K562 (cell line): Measurements from ENCODE around the gene MPRIP. TPM values are rescaled to one million over a fixed set of nuclear protein-coding genes. Genes with fewer than 3 reads are reported as not detected.

Experiments used
- ATF7 ChIP-seq: fragments of 450-650 bp; IDR thresholded peaks from 2 replicates; pipeline ENCODE4 v1.7.1; 2014; ENCODE audit warnings: mild to moderate bottlenecking, moderate library complexity
- COPS2 ChIP-seq: fragments of 450-650 bp; conservative IDR thresholded peaks from 2 replicates; pipeline ENCODE4 v1.6.1; 2016; ENCODE audit warnings: mild to moderate bottlenecking, moderate library complexity
- ERF ChIP-seq: fragments of 450-650 bp; formaldehyde crosslinking; IDR thresholded peaks from 2 replicates; pipeline ENCODE4 v1.4.0; 2020; ENCODE audit warnings: mild to moderate bottlenecking, mixed read lengths
- FOSL1 ChIP-seq: fragments of 200-800 bp; sonication (Bioruptor generic); conservative IDR thresholded peaks from 2 replicates; pipeline ENCODE4 v1.6.1; 2016; ENCODE audit warnings: missing genetic modification characterization, missing compliant biosample characterization
- GTF2E2 ChIP-seq: fragments of 200-800 bp; sonication (Bioruptor generic); IDR thresholded peaks from 2 replicates; pipeline ENCODE4 v1.6.1; 2016; ENCODE audit warnings: missing genetic modification characterization, missing compliant biosample characterization
- HNRNPLL ChIP-seq: fragments of 200-400 bp; formaldehyde crosslinking; IDR thresholded peaks from 2 replicates; pipeline ENCODE4 v1.6.1; 2017; ENCODE audit warnings: low read length, low read depth, mild to moderate bottlenecking; ENCODE audit not compliant: poor library complexity, severe bottlenecking
- JUND ChIP-seq, 2 experiments: IDR thresholded peaks; 2 replicates in 1 of 2; 3 replicates in 1 of 2; pipeline ENCODE4 v1.6.1; 2011; ENCODE audit warnings: borderline replicate concordance in 2 of 2, low read depth in 2 of 2, low read length in 2 of 2, improper control_type of control experiment in 1 of 2, missing biosample characterization in 1 of 2, missing genetic modification characterization in 1 of 2, missing genetic modification reagents in 1 of 2
- MAFF ChIP-seq: IDR thresholded peaks from 2 replicates; pipeline ENCODE4 v1.6.1; 2012; ENCODE audit warnings: low read length, improper control_type of control experiment
- MAZ ChIP-seq, 2 experiments: fragments of 450-650 bp in 1 of 2; sonication (generic) in 1 of 2; formaldehyde crosslinking; IDR thresholded peaks in 1 of 2; conservative IDR thresholded peaks in 1 of 2; 2 replicates each; pipeline versions ENCODE4 v1.4.0 to v1.5.0; 2020; ENCODE audit warnings: mild to moderate bottlenecking in 1 of 2, missing genetic modification reagents in 1 of 2
- NR2C1 ChIP-seq, 2 experiments: fragments of 450-650 bp; IDR thresholded peaks; 2 replicates each; pipeline ENCODE4 v1.6.1; 2017; ENCODE audit warnings: mild to moderate bottlenecking in 2 of 2, antibody characterized with exemption in 1 of 2, inconsistent platforms in 1 of 2, missing compliant biosample characterization in 1 of 2, missing genetic modification characterization in 1 of 2
- ZKSCAN8 ChIP-seq: fragments of 200-800 bp; sonication (Bioruptor generic); IDR thresholded peaks from 2 replicates; pipeline ENCODE4 v1.6.1; 2016; ENCODE audit warnings: missing genetic modification characterization, missing compliant biosample characterization
- ZNF764 ChIP-seq: fragments of 250-450 bp; sonication (Bioruptor Pico); IDR thresholded peaks from 2 replicates; pipeline ENCODE4 v1.4.0; 2020; ENCODE audit warnings: low read depth, mild to moderate bottlenecking, moderate library complexity
- polyA plus RNA-seq, 8 experiments: library from polyadenylated mRNA; depleted of rRNA in 4 of 8; stranded (reverse) in 5 of 8; unstranded in 3 of 8; fragments of >200 nt; fragmentation: Nextera tagmentation in 2 of 8; fragmentation: Illumina TruSeq in 1 of 8; extraction: Ambion mirVana in 2 of 8; extraction: Trizol in 1 of 8; gene quantifications; 2 replicates each; pipeline versions ENCODE4 v1.2.1 to v1.2.3, GENCODE V29; 2011 to 2014; ENCODE audit warnings: inconsistent platforms in 1 of 8, missing spikeins in 1 of 8
- total RNA-seq, 7 experiments: library from RNA; depleted of rRNA in 6 of 7; stranded (reverse); fragments of >200 nt in 6 of 7; fragmentation: Illumina TruSeq in 2 of 7; extraction: Trizol in 2 of 7; gene quantifications; 2 replicates each; pipeline versions ENCODE4 v1.2.1 to v1.2.3, GENCODE V29; 2011 to 2021; ENCODE audit warnings: low replicate concordance in 1 of 7
- TF ChIP-seq, protein P1 (sequence below), 3 experiments: IDR thresholded peaks in 2 of 3; conservative IDR thresholded peaks in 1 of 3; 2 replicates each; pipeline ENCODE4 v1.5.1; 2011 to 2012; ENCODE audit warnings: low read length in 3 of 3, mild to moderate bottlenecking in 3 of 3, control low read depth in 2 of 3, improper control_type of control experiment in 1 of 3, inconsistent platforms in 1 of 3, low read depth in 1 of 3, mixed read lengths in 1 of 3, moderate library complexity in 1 of 3; ENCODE audit not compliant: insufficient read depth in 2 of 3
- TF ChIP-seq, protein P2 (sequence below), 2 experiments: IDR thresholded peaks in 1 of 2; conservative IDR thresholded peaks in 1 of 2; 2 replicates each; pipeline ENCODE4 v1.6.1; 2016; ENCODE audit warnings: low read depth in 2 of 2, mild to moderate bottlenecking in 1 of 2, missing compliant biosample characterization in 1 of 2, missing genetic modification characterization in 1 of 2, moderate library complexity in 1 of 2
- TF ChIP-seq, protein P3 (sequence below): fragments of 450-650 bp; IDR thresholded peaks from 2 replicates; pipeline ENCODE4 v1.7.0; 2016; ENCODE audit warnings: borderline replicate concordance
- TF ChIP-seq, protein P4 (sequence below): fragments of 450-650 bp; IDR thresholded peaks from 2 replicates; pipeline ENCODE4 v1.7.1; 2018; ENCODE audit warnings: mild to moderate bottlenecking, low read depth; ENCODE audit not compliant: partially characterized antibody

MPRIP gene
- total and polyA plus RNA-seq, 9 of the 15 experiments (the other 6 are each of a cell fraction or from before 2014, with no cell fraction given): 10.0 to 72.6 (median 30.1) TPM

DNA sequence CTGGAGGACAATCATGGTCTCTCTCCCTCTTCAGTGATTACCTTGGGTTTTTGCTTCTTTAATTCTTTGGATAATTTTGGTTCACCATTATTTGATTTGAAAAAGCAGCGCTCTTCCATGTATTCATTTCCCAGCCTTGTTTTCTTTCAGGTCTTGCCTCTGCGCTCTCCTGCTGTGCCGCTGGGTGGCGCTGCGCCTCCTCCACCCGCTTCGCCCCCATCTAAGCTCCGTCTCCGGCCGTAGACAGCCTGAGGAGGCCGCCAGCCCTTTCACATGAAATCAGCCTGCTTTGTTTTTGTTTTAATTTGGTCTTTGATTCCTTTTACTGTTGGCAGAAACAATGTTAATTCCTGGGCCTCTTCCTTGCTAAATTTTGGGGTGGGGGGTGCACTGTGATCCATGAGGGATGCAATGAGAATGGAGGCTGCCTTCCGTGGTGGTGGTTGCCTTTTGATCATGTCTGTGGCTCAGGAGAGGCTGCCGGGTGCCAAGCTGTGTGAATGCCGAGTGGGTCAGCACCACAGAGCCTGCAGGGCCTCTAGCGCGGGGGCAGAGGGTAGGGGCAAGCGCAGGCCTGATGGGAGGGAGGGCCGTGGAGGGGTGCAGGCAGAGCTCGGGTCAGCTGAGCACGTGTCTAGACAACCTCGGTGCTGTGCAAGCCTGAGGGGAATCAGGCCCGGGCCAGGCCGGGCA, 99.7 kb downstream of the MPRIP start (continued):
- TF ChIP-seq JUND (IDR thresholded peaks at IDR 0.05; ENCODE audit: borderline replicate concordance, low read depth, low read length): no peak
- TF ChIP-seq JUND (tag; IDR thresholded peaks at IDR 0.05; ENCODE audit: borderline replicate concordance, low read depth, low read length): no peak
- TF ChIP-seq COPS2: no peak
- TF ChIP-seq HNRNPLL: no peak
- TF ChIP-seq, protein P1, sequence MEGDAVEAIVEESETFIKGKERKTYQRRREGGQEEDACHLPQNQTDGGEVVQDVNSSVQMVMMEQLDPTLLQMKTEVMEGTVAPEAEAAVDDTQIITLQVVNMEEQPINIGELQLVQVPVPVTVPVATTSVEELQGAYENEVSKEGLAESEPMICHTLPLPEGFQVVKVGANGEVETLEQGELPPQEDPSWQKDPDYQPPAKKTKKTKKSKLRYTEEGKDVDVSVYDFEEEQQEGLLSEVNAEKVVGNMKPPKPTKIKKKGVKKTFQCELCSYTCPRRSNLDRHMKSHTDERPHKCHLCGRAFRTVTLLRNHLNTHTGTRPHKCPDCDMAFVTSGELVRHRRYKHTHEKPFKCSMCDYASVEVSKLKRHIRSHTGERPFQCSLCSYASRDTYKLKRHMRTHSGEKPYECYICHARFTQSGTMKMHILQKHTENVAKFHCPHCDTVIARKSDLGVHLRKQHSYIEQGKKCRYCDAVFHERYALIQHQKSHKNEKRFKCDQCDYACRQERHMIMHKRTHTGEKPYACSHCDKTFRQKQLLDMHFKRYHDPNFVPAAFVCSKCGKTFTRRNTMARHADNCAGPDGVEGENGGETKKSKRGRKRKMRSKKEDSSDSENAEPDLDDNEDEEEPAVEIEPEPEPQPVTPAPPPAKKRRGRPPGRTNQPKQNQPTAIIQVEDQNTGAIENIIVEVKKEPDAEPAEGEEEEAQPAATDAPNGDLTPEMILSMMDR (IDR thresholded peaks at IDR 0.05 in 2 of 3, conservative IDR thresholded peaks at IDR 0.05 in 1 of 3; ENCODE audit: insufficient read depth in 2 of 3, low read depth in 1 of 3, low read length in 3 of 3): peak; percentile 80 to 90 (median 84)
- no peak for TF ChIP-seq ATF7
- TF ChIP-seq ZNF764 (CRISPR knock-in tag): no peak
- TF ChIP-seq ZKSCAN8: no peak
- TF ChIP-seq, protein P2, sequence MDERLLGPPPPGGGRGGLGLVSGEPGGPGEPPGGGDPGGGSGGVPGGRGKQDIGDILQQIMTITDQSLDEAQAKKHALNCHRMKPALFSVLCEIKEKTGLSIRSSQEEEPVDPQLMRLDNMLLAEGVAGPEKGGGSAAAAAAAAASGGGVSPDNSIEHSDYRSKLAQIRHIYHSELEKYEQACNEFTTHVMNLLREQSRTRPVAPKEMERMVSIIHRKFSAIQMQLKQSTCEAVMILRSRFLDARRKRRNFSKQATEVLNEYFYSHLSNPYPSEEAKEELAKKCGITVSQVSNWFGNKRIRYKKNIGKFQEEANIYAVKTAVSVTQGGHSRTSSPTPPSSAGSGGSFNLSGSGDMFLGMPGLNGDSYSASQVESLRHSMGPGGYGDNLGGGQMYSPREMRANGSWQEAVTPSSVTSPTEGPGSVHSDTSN (CRISPR knock-in tag; IDR thresholded peaks at IDR 0.05; ENCODE audit: low read depth): no peak
- TF ChIP-seq, protein P2 (tag; conservative IDR thresholded peaks at IDR 0.05; ENCODE audit: low read depth): no peak
- TF ChIP-seq, protein P3, sequence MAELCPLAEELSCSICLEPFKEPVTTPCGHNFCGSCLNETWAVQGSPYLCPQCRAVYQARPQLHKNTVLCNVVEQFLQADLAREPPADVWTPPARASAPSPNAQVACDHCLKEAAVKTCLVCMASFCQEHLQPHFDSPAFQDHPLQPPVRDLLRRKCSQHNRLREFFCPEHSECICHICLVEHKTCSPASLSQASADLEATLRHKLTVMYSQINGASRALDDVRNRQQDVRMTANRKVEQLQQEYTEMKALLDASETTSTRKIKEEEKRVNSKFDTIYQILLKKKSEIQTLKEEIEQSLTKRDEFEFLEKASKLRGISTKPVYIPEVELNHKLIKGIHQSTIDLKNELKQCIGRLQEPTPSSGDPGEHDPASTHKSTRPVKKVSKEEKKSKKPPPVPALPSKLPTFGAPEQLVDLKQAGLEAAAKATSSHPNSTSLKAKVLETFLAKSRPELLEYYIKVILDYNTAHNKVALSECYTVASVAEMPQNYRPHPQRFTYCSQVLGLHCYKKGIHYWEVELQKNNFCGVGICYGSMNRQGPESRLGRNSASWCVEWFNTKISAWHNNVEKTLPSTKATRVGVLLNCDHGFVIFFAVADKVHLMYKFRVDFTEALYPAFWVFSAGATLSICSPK: no peak
- no peak for TF ChIP-seq FOSL1 (tag)
- TF ChIP-seq, protein P4, sequence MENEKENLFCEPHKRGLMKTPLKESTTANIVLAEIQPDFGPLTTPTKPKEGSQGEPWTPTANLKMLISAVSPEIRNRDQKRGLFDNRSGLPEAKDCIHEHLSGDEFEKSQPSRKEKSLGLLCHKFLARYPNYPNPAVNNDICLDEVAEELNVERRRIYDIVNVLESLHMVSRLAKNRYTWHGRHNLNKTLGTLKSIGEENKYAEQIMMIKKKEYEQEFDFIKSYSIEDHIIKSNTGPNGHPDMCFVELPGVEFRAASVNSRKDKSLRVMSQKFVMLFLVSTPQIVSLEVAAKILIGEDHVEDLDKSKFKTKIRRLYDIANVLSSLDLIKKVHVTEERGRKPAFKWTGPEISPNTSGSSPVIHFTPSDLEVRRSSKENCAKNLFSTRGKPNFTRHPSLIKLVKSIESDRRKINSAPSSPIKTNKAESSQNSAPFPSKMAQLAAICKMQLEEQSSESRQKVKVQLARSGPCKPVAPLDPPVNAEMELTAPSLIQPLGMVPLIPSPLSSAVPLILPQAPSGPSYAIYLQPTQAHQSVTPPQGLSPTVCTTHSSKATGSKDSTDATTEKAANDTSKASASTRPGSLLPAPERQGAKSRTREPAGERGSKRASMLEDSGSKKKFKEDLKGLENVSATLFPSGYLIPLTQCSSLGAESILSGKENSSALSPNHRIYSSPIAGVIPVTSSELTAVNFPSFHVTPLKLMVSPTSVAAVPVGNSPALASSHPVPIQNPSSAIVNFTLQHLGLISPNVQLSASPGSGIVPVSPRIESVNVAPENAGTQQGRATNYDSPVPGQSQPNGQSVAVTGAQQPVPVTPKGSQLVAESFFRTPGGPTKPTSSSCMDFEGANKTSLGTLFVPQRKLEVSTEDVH: no peak
- TF ChIP-seq GTF2E2 (tag): no peak
- TF ChIP-seq NR2C1 (IDR thresholded peaks at IDR 0.05): no peak
- TF ChIP-seq NR2C1 (tag; IDR thresholded peaks at IDR 0.05): no peak
- no peak for TF ChIP-seq MAFF
- no peak for TF ChIP-seq MAZ (CRISPR knock-in tag; conservative IDR thresholded peaks at IDR 0.05 in 1 of 2, IDR thresholded peaks at IDR 0.05 in 1 of 2)
- no peak for TF ChIP-seq ERF (CRISPR knock-in tag)
